Hepatocyte (in vitro differentiated cells): ENCODE data around the gene FAM151B.

Experiments used
- EZH2 ChIP-seq: fragments of 200-600 bp; sonication (generic); IDR thresholded peaks from 2 replicates; pipeline ENCODE4 v1.6.1; 2016; ENCODE audit warnings: antibody characterized with exemption, mild to moderate bottlenecking, borderline replicate concordance
- EZH2phosphoT487 ChIP-seq: fragments of 200-600 bp; sonication (generic); IDR thresholded peaks from one replicate; pipeline ENCODE4 v1.6.1; 2018; ENCODE audit warnings: antibody characterized with exemption, mild to moderate bottlenecking, low read depth, moderate library complexity; ENCODE audit not compliant: unreplicated experiment, severe bottlenecking
- TF ChIP-seq, protein P1 (sequence below): fragments of 200-600 bp; sonication (generic); IDR thresholded peaks from 2 replicates; pipeline ENCODE4 v1.5.1; 2016; ENCODE audit warnings: antibody characterized with exemption, mild to moderate bottlenecking; ENCODE audit not compliant: poor library complexity

DNA sequence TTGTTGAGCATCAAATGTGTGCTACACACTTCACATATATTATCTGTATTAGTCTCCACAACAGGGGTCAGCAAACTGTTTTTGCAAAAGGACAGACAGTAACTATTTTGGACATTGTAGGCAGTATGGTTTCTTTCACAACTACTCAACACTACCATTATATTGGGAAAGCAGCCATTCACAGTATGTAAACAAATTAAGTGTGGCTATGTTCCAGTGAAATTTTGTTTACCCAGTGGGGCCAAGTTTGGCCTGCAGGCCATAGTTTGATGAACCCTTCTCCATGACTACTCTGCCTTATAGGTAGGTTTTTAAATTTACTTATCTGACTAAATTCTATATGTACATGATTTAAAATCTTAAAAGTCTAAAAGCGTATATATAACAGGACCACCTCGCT lies 13.0 kb upstream of the FAM151B start:
- TF ChIP-seq EZH2phosphoT487 (no peak), EZH2 (no peak)
- TF ChIP-seq, protein P1, sequence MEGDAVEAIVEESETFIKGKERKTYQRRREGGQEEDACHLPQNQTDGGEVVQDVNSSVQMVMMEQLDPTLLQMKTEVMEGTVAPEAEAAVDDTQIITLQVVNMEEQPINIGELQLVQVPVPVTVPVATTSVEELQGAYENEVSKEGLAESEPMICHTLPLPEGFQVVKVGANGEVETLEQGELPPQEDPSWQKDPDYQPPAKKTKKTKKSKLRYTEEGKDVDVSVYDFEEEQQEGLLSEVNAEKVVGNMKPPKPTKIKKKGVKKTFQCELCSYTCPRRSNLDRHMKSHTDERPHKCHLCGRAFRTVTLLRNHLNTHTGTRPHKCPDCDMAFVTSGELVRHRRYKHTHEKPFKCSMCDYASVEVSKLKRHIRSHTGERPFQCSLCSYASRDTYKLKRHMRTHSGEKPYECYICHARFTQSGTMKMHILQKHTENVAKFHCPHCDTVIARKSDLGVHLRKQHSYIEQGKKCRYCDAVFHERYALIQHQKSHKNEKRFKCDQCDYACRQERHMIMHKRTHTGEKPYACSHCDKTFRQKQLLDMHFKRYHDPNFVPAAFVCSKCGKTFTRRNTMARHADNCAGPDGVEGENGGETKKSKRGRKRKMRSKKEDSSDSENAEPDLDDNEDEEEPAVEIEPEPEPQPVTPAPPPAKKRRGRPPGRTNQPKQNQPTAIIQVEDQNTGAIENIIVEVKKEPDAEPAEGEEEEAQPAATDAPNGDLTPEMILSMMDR, result no peak
